GM21529 (cell line): ENCODE data around the gene ZBTB32.

Source experiments
- ATAC-seq: cut with Tn5 transposase; IDR thresholded peaks from one replicate; pipeline ENCODE4 v1.9.1; 2021; ENCODE audit not compliant: unreplicated experiment

ZBTB32 gene

GRCh38 chr19:35734273-35734672 lies 29.9 kb downstream of the ZBTB32 start:
- no peak for ATAC-seq

GRCh38 chr19:35734889-35735288 lies 30.5 kb downstream of the ZBTB32 start:
- ATAC-seq = no peak

- ATAC-seq = no peak
Measured at GRCh38 chr19:35736913-35737886, 32.8 kb downstream of the ZBTB32 start.

- no peak for ATAC-seq
Measured at GRCh38 chr19:35738021-35738886, 33.9 kb downstream of the ZBTB32 start.

GRCh38 chr19:35738887-35739229 lies 34.5 kb downstream of the ZBTB32 start:
- ATAC-seq = no peak

GRCh38 chr19:35739275-35740107 lies 35.1 kb downstream of the ZBTB32 start:
- ATAC-seq = no peak

GRCh38 chr19:35740108-35740422 lies 35.7 kb downstream of the ZBTB32 start:
- ATAC-seq = no peak

GRCh38 chr19:35740423-35741202 lies 36.3 kb downstream of the ZBTB32 start:
- peak; percentile 55 for ATAC-seq

- ATAC-seq = no peak
Measured at GRCh38 chr19:35741203-35741515, 36.8 kb downstream of the ZBTB32 start.

GRCh38 chr19:35742121-35742724 lies 37.9 kb downstream of the ZBTB32 start, which contains the start of gene IGFLR1:
TSS of gene IGFLR1 (minus strand) at chr19:35742452. CDS start at chr19:35741180, 1,272 bp downstream.
- ATAC-seq = no peak

GRCh38 chr19:35743640-35744429 lies 39.5 kb downstream of the ZBTB32 start:
- ATAC-seq = no peak

- peak; percentile 31 for ATAC-seq
Measured at GRCh38 chr19:35744430-35745327, 40.3 kb downstream of the ZBTB32 start.

GRCh38 chr19:35745328-35746086 lies 41.1 kb downstream of the ZBTB32 start, which contains the start of the genes PSENEN and U2AF1L4:
TSS of gene PSENEN (plus strand) at chr19:35745651. CDS start at chr19:35745931, 280 bp downstream.
TSS of gene U2AF1L4 (minus strand) at chr19:35745418. CDS start at chr19:35745391, 27 bp downstream.
- peak; percentile 33 for ATAC-seq

GRCh38 chr19:35746087-35746462 lies 41.7 kb downstream of the ZBTB32 start:
- no peak for ATAC-seq

GRCh38 chr19:35746531-35746930 lies 42.2 kb downstream of the ZBTB32 start:
- ATAC-seq = no peak

- peak; percentile 69 for ATAC-seq
Measured at GRCh38 chr19:35748106-35749020, 44.0 kb downstream of the ZBTB32 start, which contains the start of gene LIN37. TSS of gene LIN37 (plus strand) at chr19:35748576. CDS start at chr19:35748725, 149 bp downstream.
